Trophoblast cell (in vitro differentiated cells and primary cell): ENCODE data around the gene FAM131B.
"Not testable (repeated sequence)": the region's sequence is repeated elsewhere in the genome, so short reads cannot be mapped to it uniquely, and the experiment has no call there.

Experiments used
- DNase-seq, 2 donors: peaks; one replicate each; pipeline ENCODE4 v3.0.0-alpha.2; 2016
- H2AFZ ChIP-seq: 2 replicates; pipeline ENCODE4 v1.6.1; 2013; ENCODE audit warnings: low read length, moderate library complexity, mild to moderate bottlenecking; ENCODE audit not compliant: insufficient read depth, poor library complexity
- H2AK5ac ChIP-seq: 2 replicates; pipeline ENCODE4 v1.6.1; 2013; ENCODE audit warnings: mild to moderate bottlenecking, low read length
- H2BK120ac ChIP-seq: 2 replicates; pipeline ENCODE4 v1.6.1; 2013; ENCODE audit warnings: low read length, mild to moderate bottlenecking, moderate library complexity; ENCODE audit not compliant: insufficient read depth, poor library complexity
- H2BK12ac ChIP-seq: 2 replicates; pipeline ENCODE4 v1.6.1; 2013; ENCODE audit warnings: mild to moderate bottlenecking, low read length, moderate library complexity
- H2BK5ac ChIP-seq: 2 replicates; pipeline ENCODE4 v1.6.1; 2013; ENCODE audit warnings: low read length, low read depth, moderate library complexity, mild to moderate bottlenecking; ENCODE audit not compliant: poor library complexity
- H3K14ac ChIP-seq: 2 replicates; pipeline ENCODE4 v1.6.1; 2013; ENCODE audit warnings: mild to moderate bottlenecking, low read length
- H3K18ac ChIP-seq: 2 replicates; pipeline ENCODE4 v1.6.1; 2013; ENCODE audit warnings: mild to moderate bottlenecking, low read length
- H3K23ac ChIP-seq: 2 replicates; pipeline ENCODE4 v1.6.1; 2013; ENCODE audit warnings: low read length
- H3K27ac ChIP-seq: 2 replicates; pipeline ENCODE4 v1.5.1; 2013; ENCODE audit warnings: low read depth, mild to moderate bottlenecking, inconsistent platforms, low read length, moderate library complexity
- H3K27me3 ChIP-seq: 2 replicates; pipeline ENCODE4 v1.6.1; 2013; ENCODE audit warnings: inconsistent platforms, mild to moderate bottlenecking, low read length, moderate library complexity; ENCODE audit not compliant: insufficient read depth
- H3K36me3 ChIP-seq, 2 experiments: 1 replicate in 1 of 2; 2 replicates in 1 of 2; pipeline ENCODE4 v1.6.1; 2013; ENCODE audit warnings: low read length in 2 of 2, mild to moderate bottlenecking in 2 of 2, moderate library complexity in 1 of 2; ENCODE audit not compliant: insufficient read depth in 2 of 2, control insufficient read depth in 1 of 2
- H3K4ac ChIP-seq: 2 replicates; pipeline ENCODE4 v1.6.1; 2013; ENCODE audit warnings: low read depth, mild to moderate bottlenecking, low read length, moderate library complexity
- H3K4me1 ChIP-seq, 2 experiments: 1 replicate in 1 of 2; 2 replicates in 1 of 2; pipeline ENCODE4 v1.6.1; 2013; ENCODE audit warnings: low read length in 2 of 2, mild to moderate bottlenecking in 2 of 2, moderate library complexity in 1 of 2; ENCODE audit not compliant: insufficient read depth in 2 of 2, control insufficient read depth in 1 of 2
- H3K4me2 ChIP-seq: 2 replicates; pipeline ENCODE4 v1.6.1; 2013; ENCODE audit warnings: inconsistent platforms, mild to moderate bottlenecking, low read length, moderate library complexity
- H3K4me3 ChIP-seq: 2 replicates; pipeline ENCODE4 v1.5.1; 2013; ENCODE audit warnings: mild to moderate bottlenecking, low read depth, low read length, inconsistent platforms
- H3K79me1 ChIP-seq: one replicate; pipeline ENCODE4 v1.6.1; 2013; ENCODE audit warnings: low read length
- H3K79me2 ChIP-seq: 2 replicates; pipeline ENCODE4 v1.6.1; 2013; ENCODE audit warnings: low read length, mild to moderate bottlenecking; ENCODE audit not compliant: control insufficient read depth, insufficient read depth, poor library complexity
- H3K9ac ChIP-seq: 2 replicates; pipeline ENCODE4 v1.6.1; 2013; ENCODE audit warnings: mild to moderate bottlenecking, low read length
- H3K9me3 ChIP-seq: 2 replicates; pipeline ENCODE4 v1.6.1; 2013; ENCODE audit warnings: low read depth, mild to moderate bottlenecking, control low read depth, inconsistent platforms, low read length; ENCODE audit not compliant: insufficient read depth
- H4K12ac ChIP-seq: 2 replicates; pipeline ENCODE4 v1.6.1; 2013; ENCODE audit warnings: low read depth, mild to moderate bottlenecking, low read length, moderate library complexity
- H4K8ac ChIP-seq: 2 replicates; pipeline ENCODE4 v1.6.1; 2013; ENCODE audit warnings: low read depth, mild to moderate bottlenecking, low read length, moderate library complexity
- H4K91ac ChIP-seq: one replicate; pipeline ENCODE4 v1.6.1; 2013; ENCODE audit warnings: low read depth, mild to moderate bottlenecking, low read length, moderate library complexity
- WGBS: extraction: QIAGEN DNeasy Blood & Tissue Kit; methylation state at CpG from one replicate; pipeline ENCODE4 v1.1.7; 2013; ENCODE audit warnings: missing lambda C conversion rate; ENCODE audit not compliant: insufficient read length, insufficient coverage; ENCODE audit errors: extremely low coverage; 5-methylcytosine and 5-hydroxymethylcytosine counted together

The FAM131B gene

GRCh38 chr7:143393267-143394041 is 30.9 kb upstream of the FAM131B start:
- Histone ChIP-seq H3K4me3 (no peak overlapping the region), H4K12ac (no peak overlapping the region), H3K9me3 (peaks cover 1% of the 10 kb centered on the region), H3K14ac (no peak overlapping the region), H3K4me1 (peaks cover 0 to 9% of the 10 kb centered on the region in 2 experiments), H3K27me3 (no peaks in the 10 kb centered on the region), H2AFZ (no peak overlapping the region), H2BK120ac (no peak overlapping the region), H3K18ac (no peak overlapping the region), H3K36me3 (peaks cover 87 to 89% of the 10 kb centered on the region in 2 experiments), H4K91ac (no peak overlapping the region), H4K8ac (no peak overlapping the region), H3K4me2 (no peak overlapping the region), H3K4ac (no peak overlapping the region), H3K79me1 (no peaks in the 10 kb centered on the region), H2BK5ac (no peak overlapping the region), H3K23ac (no peak overlapping the region), H3K79me2 (no peaks in the 10 kb centered on the region), H3K9ac (no peak overlapping the region), H2BK12ac (no peak overlapping the region), H3K27ac (no peak overlapping the region), H2AK5ac (no peak overlapping the region)
- no peak for DNase-seq
- no CpG with 5 or more reads among the region's 14 CpGs for WGBS

DNA sequence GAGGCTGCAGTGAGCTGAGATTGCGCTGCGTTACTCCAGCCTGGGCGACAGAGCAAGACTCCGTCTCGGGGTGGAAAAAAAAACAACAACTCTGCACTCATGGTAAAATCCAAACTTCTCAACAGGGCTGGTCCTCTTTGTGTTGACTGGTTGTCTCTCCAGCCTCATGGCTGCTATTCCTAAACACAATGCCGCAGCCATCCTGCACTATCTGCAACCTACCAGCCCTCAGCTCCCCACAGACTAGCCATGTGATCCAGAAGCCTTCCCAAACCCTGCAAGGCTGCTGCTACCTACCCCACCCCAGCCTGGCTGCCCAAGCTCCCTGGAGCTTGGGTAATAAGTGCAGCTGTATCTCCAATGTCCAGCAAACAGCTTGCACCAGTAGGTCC is 30.4 kb upstream of the FAM131B start:
- Histone ChIP-seq H3K27ac (no peak overlapping the region), H2AK5ac (no peak overlapping the region), H3K18ac (no peak overlapping the region), H3K79me1 (no peaks in the 10 kb centered on the region), H2AFZ (no peak overlapping the region), H3K4me1 (peaks cover 0 to 9% of the 10 kb centered on the region in 2 experiments), H3K36me3 (peaks cover 87 to 89% of the 10 kb centered on the region in 2 experiments), H4K8ac (no peak overlapping the region), H4K12ac (no peak overlapping the region), H2BK5ac (no peak overlapping the region), H3K23ac (no peak overlapping the region), H3K27me3 (no peaks in the 10 kb centered on the region), H3K4me3 (no peak overlapping the region), H3K9me3 (peaks cover 1% of the 10 kb centered on the region), H3K4me2 (no peak overlapping the region), H3K9ac (no peak overlapping the region), H2BK12ac (no peak overlapping the region), H4K91ac (no peak overlapping the region), H3K79me2 (no peaks in the 10 kb centered on the region), H3K14ac (no peak overlapping the region), H2BK120ac (no peak overlapping the region), H3K4ac (no peak overlapping the region)
- no CpG with 5 or more reads among the region's 6 CpGs for WGBS
- DNase-seq: no peak

- not testable (repeated sequence) for H3K14ac ChIP-seq, H3K9ac ChIP-seq, H2BK5ac ChIP-seq, H3K9me3 ChIP-seq, H3K4ac ChIP-seq, H2AFZ ChIP-seq, H3K27me3 ChIP-seq, H2BK12ac ChIP-seq, H3K18ac ChIP-seq, H3K23ac ChIP-seq, DNase-seq, H3K4me2 ChIP-seq, H3K79me1 ChIP-seq, H4K8ac ChIP-seq, H2BK120ac ChIP-seq, H3K79me2 ChIP-seq, H4K91ac ChIP-seq, H4K12ac ChIP-seq, H3K4me1 ChIP-seq, H3K4me3 ChIP-seq, H2AK5ac ChIP-seq
- no CpG with 5 or more reads among the region's 8 CpGs for WGBS
- Histone ChIP-seq H3K27ac (peak overlapping the region; percentile 45), H3K36me3 (peaks cover 87 to 89% of the 10 kb centered on the region in 2 experiments)
These were observed 29.9 kb upstream of the FAM131B start for GRCh38 chr7:143392427-143392826.

GRCh38 chr7:143391462-143392404 is 29.2 kb upstream of the FAM131B start:
- H3K4me2 ChIP-seq: no peak overlapping the region
- no peak overlapping the region for H3K4me3 ChIP-seq
- no peak overlapping the region for H3K18ac ChIP-seq
- no peaks in the 10 kb centered on the region for H3K79me1 ChIP-seq
- WGBS: no CpG with 5 or more reads among the region's 24 CpGs
- H3K27ac ChIP-seq: peak overlapping the region; percentile 45
- H2AFZ ChIP-seq: no peak overlapping the region
- no peak overlapping the region for H2BK5ac ChIP-seq
- H3K4ac ChIP-seq: no peak overlapping the region
- H3K9ac ChIP-seq: no peak overlapping the region
- peaks cover 87 to 89% of the 10 kb centered on the region in 2 experiments for H3K36me3 ChIP-seq
- no peak overlapping the region for H4K12ac ChIP-seq
- no peaks in the 10 kb centered on the region for H3K27me3 ChIP-seq
- peaks cover 5% of the 10 kb centered on the region for H3K9me3 ChIP-seq
- DNase-seq: peak; percentile 30 to 64
- H2AK5ac ChIP-seq: no peak overlapping the region
- no peak overlapping the region for H4K8ac ChIP-seq
- no peak overlapping the region for H3K23ac ChIP-seq
- peaks cover 0 to 9% of the 10 kb centered on the region in 2 experiments for H3K4me1 ChIP-seq
- no peak overlapping the region for H4K91ac ChIP-seq
- H2BK120ac ChIP-seq: no peak overlapping the region
- no peaks in the 10 kb centered on the region for H3K79me2 ChIP-seq
- H3K14ac ChIP-seq: no peak overlapping the region
- no peak overlapping the region for H2BK12ac ChIP-seq
